ENCODE results near the gene GRID2. TPM values are rescaled to one million over a fixed set of nuclear protein-coding genes. Genes with fewer than 3 reads are reported as not detected.

The GRID2 gene
- total RNA-seq, 1 donor from 2014 or later: not detected

GRCh38 chr4:93633721-93634120, 1330.0 kb downstream of the GRID2 start:
- Histone ChIP-seq H3K27ac (no peak overlapping the region), H3K9me3 (no peaks in the 10 kb centered on the region), H3K4me3 (no peak overlapping the region), H3K36me3 (no peaks in the 10 kb centered on the region), H3K27me3 (no peaks in the 10 kb centered on the region), H3K4me1 (no peaks in the 10 kb centered on the region)
- DNase-seq (ENCODE audit: extremely low spot score in 2 of 2): no peak
- TF ChIP-seq POLR2A (IDR thresholded peaks at IDR 0.05): no peak
- TF ChIP-seq, protein P1, sequence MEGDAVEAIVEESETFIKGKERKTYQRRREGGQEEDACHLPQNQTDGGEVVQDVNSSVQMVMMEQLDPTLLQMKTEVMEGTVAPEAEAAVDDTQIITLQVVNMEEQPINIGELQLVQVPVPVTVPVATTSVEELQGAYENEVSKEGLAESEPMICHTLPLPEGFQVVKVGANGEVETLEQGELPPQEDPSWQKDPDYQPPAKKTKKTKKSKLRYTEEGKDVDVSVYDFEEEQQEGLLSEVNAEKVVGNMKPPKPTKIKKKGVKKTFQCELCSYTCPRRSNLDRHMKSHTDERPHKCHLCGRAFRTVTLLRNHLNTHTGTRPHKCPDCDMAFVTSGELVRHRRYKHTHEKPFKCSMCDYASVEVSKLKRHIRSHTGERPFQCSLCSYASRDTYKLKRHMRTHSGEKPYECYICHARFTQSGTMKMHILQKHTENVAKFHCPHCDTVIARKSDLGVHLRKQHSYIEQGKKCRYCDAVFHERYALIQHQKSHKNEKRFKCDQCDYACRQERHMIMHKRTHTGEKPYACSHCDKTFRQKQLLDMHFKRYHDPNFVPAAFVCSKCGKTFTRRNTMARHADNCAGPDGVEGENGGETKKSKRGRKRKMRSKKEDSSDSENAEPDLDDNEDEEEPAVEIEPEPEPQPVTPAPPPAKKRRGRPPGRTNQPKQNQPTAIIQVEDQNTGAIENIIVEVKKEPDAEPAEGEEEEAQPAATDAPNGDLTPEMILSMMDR (IDR thresholded peaks at IDR 0.05): no peak
- TF ChIP-seq POLR2AphosphoS5 (IDR thresholded peaks at IDR 0.05; ENCODE audit: insufficient read depth in 1 of 2, low read depth in 1 of 2): no peak
- intact Hi-C loops (cut with DNase I): no loop called here

GRCh38 chr4:93635943-93636342, 1332.2 kb downstream of the GRID2 start:
- Histone ChIP-seq H3K27me3 (no peaks in the 10 kb centered on the region), H3K36me3 (no peaks in the 10 kb centered on the region), H3K9me3 (no peaks in the 10 kb centered on the region), H3K4me3 (no peak overlapping the region), H3K4me1 (no peaks in the 10 kb centered on the region), H3K27ac (no peak overlapping the region)
- TF ChIP-seq POLR2AphosphoS5 (IDR thresholded peaks at IDR 0.05; ENCODE audit: insufficient read depth in 1 of 2, low read depth in 1 of 2) (no peak), POLR2A (IDR thresholded peaks at IDR 0.05) (no peak)
- TF ChIP-seq, protein P1 (IDR thresholded peaks at IDR 0.05): no peak
- DNase-seq (ENCODE audit: extremely low spot score in 2 of 2): no peak
- intact Hi-C loops (cut with DNase I): no loop called here

DNA sequence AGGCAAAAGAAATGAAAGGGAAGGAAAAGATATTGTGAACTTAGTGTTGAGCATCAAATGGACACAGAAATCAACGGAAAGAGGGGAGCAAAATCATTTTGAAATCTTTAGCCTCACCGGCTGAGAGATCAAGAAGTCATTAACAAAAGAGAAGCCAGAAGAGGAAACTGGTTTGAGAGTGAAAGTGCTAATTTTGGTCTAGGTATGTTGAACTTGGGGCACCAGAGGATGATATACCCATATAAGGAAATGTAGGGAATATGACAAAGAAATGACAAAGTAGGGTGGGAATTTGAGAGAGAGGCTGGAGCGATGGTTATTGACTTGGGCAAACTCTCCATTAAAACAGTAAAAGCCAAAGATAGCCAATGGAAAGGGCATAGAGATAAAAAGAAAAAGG, 1341.4 kb downstream of the GRID2 start:
- Histone ChIP-seq H3K9me3 (no peaks in the 10 kb centered on the region), H3K27ac (no peak overlapping the region), H3K36me3 (no peaks in the 10 kb centered on the region), H3K4me1 (no peaks in the 10 kb centered on the region), H3K27me3 (no peaks in the 10 kb centered on the region), H3K4me3 (no peak overlapping the region)
- no peak for DNase-seq (ENCODE audit: extremely low spot score in 2 of 2)
- TF ChIP-seq POLR2A (IDR thresholded peaks at IDR 0.05) (no peak), POLR2AphosphoS5 (IDR thresholded peaks at IDR 0.05; ENCODE audit: insufficient read depth in 1 of 2, low read depth in 1 of 2) (no peak)
- TF ChIP-seq, protein P1 (IDR thresholded peaks at IDR 0.05): no peak
- intact Hi-C loops (cut with DNase I): no loop called here

DNA sequence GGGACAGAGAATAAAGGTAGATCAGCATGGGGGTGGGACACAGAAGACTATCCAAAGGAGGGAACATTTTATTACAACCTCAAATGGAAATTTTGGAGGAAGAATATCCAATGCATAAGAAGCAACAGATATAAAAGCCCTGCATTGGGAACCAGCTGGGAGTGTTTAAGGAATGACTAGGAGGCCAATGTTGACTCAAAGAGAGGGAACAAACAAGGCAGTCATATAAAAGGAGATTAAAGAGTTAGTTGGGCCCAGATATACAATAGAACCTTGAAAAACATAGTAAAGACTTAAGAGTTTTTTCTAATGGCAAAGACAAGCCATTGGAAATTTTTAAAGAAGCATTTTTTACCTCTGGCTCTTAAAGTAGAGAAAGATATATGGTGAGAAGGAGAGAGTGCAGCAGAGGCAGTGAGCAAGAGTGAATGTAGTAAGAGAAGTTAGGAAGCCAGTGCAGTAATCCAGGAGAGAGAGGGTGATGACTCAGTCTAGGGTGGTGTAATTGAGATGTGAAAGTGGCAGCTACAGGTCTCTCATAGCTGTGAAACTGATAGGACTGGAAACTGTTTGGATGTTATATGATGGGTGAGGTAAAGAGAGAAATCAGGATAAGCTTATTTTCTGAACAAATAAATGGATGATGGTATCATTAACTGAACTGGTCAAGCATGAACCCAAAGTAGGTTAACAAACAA, 1342.6 kb downstream of the GRID2 start:
- DNase-seq (ENCODE audit: extremely low spot score in 2 of 2): no peak
- Histone ChIP-seq H3K27ac (no peak overlapping the region), H3K4me1 (no peaks in the 10 kb centered on the region), H3K9me3 (no peaks in the 10 kb centered on the region), H3K36me3 (no peaks in the 10 kb centered on the region), H3K27me3 (no peaks in the 10 kb centered on the region), H3K4me3 (no peak overlapping the region)
- intact Hi-C loops (cut with DNase I): no loop called here
- TF ChIP-seq, protein P1 (IDR thresholded peaks at IDR 0.05): no peak
- TF ChIP-seq POLR2AphosphoS5 (IDR thresholded peaks at IDR 0.05; ENCODE audit: insufficient read depth in 1 of 2, low read depth in 1 of 2) (no peak), POLR2A (IDR thresholded peaks at IDR 0.05) (no peak)

DNA sequence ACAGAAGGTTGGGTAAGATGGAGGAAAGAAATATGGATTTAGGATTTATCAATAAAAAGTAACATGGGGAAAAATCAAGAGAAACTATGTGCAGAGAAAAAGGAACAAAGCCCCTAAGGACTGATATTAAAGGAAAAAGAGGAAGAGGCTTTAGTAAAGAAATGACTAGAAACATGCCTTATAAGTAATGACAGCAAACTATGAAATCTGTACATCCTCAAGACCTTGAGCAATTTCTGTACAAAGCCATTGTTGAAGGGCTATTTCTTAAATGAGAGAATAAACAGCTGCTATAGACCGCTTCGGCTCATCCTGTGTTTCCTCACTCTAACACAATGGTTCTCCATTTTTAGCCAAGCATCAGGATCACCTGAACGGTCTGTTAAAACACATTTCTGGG, 1344.5 kb downstream of the GRID2 start:
- H3K4me3 ChIP-seq: no peak overlapping the region
- no peaks in the 10 kb centered on the region for H3K27me3 ChIP-seq
- no peak overlapping the region for H3K27ac ChIP-seq
- no peaks in the 10 kb centered on the region for H3K36me3 ChIP-seq
- intact Hi-C loops (cut with DNase I): no loop called here
- no peaks in the 10 kb centered on the region for H3K4me1 ChIP-seq
- H3K9me3 ChIP-seq: no peaks in the 10 kb centered on the region
- no peak for DNase-seq (ENCODE audit: extremely low spot score in 2 of 2)
- no peak for TF ChIP-seq POLR2A (IDR thresholded peaks at IDR 0.05)
- TF ChIP-seq POLR2AphosphoS5 (IDR thresholded peaks at IDR 0.05; ENCODE audit: insufficient read depth in 1 of 2, low read depth in 1 of 2): no peak
- TF ChIP-seq, protein P1 (IDR thresholded peaks at IDR 0.05): no peak
